GM12878 (cell line): ENCODE measurements around the gene IRS1. TPM values are rescaled to one million over a fixed set of nuclear protein-coding genes. Genes with fewer than 3 reads are reported as not detected.

Experiments used
- ATAC-seq: fragments of 200-7000 bp; cut with Tn5 transposase; 3 replicates; pipeline ENCODE4 v1.9.1; 2020; ENCODE audit warnings: mild to moderate bottlenecking, moderate library complexity
- BruUV-seq: library from RNA; stranded (reverse); fragments of 400-500 nt; replicated peaks from 2 replicates; lab custom pipeline; 2021; lab: Mats Ljungman, UMichigan
- CTCF ChIA-PET: fragments of 300-600 bp; sonication (Branson Sonifier 250); formaldehyde crosslinking; extraction: SDS; loops from one replicate; lab custom pipeline; 2021; ENCODE audit warnings: inconsistent platforms; lab: Yijun Ruan, JAX
- POLR2A ChIA-PET: fragments of 350-600 bp; formaldehyde crosslinking; extraction: SDS; loops from one replicate; lab custom pipeline; 2021; ENCODE audit warnings: inconsistent platforms; lab: Charles Lee
- RAD21 ChIA-PET: fragments of 300-600 bp; sonication (Branson Sonifier 250); formaldehyde crosslinking; loops from one replicate; lab custom pipeline; 2023; ENCODE audit warnings: antibody characterized with exemption; ENCODE audit not compliant: unreplicated experiment; lab: Charles Lee
- SMC1A ChIA-PET: fragments of 300-600 bp; sonication (Branson Sonifier 250); formaldehyde crosslinking; loops from one replicate; lab custom pipeline; 2023; ENCODE audit not compliant: unreplicated experiment, uncharacterized antibody; lab: Charles Lee
- DNase-seq: peaks from one replicate; pipeline ENCODE4 v3.0.0-alpha.2; 2011; ENCODE audit warnings: low read depth, low spot score
- FAIRE-seq: peaks from 3 replicates; lab custom pipeline; 2011; peaks lifted over from hg19 to GRCh38; lab: Jason Lieb, UNC
- H2AFZ ChIP-seq: 2 replicates; pipeline ENCODE4 v1.6.0; 2011; ENCODE audit warnings: low read depth, low read length, control low read depth; ENCODE audit not compliant: control insufficient read depth
- H3K27ac ChIP-seq: 2 replicates; pipeline ENCODE4 v1.5.1; 2011; ENCODE audit warnings: control low read depth; ENCODE audit not compliant: control insufficient read depth, insufficient read depth
- H3K27me3 ChIP-seq, 2 experiments: replicated peaks in 1 of 2; 2 replicates each; pipeline versions ENCODE4 v1.6.0 to v1.6.1; 2011; ENCODE audit warnings: low read length in 1 of 2; ENCODE audit not compliant: control insufficient read depth in 2 of 2, insufficient read depth in 2 of 2
- H3K36me3 ChIP-seq, 2 experiments: 2 replicates each; pipeline ENCODE4 v1.5.1; 2011; ENCODE audit warnings: low read length in 1 of 2; ENCODE audit not compliant: control insufficient read depth in 2 of 2, insufficient read depth in 2 of 2
- H3K4me1 ChIP-seq: 2 replicates; pipeline ENCODE4 v1.6.1; 2011; ENCODE audit warnings: mild to moderate bottlenecking, low read length, moderate library complexity, mixed read lengths; ENCODE audit not compliant: control insufficient read depth, insufficient read depth
- H3K4me2 ChIP-seq: 2 replicates; pipeline ENCODE4 v1.6.0; 2011; ENCODE audit warnings: control low read depth; ENCODE audit not compliant: control insufficient read depth, insufficient read depth
- H3K4me3 ChIP-seq: fragments of 200-600 bp; sonication (generic); 2 replicates; pipeline ENCODE4 v1.5.1; 2016
- H3K79me2 ChIP-seq: 2 replicates; pipeline ENCODE4 v1.6.0; 2011; ENCODE audit warnings: low read length; ENCODE audit not compliant: control insufficient read depth, insufficient read depth
- H3K9ac ChIP-seq: 2 replicates; pipeline ENCODE4 v1.8.0; 2011; ENCODE audit warnings: low read length, control low read depth, mixed read lengths; ENCODE audit not compliant: control insufficient read depth, insufficient read depth
- H3K9me3 ChIP-seq: replicated peaks from 3 replicates; pipeline ENCODE4 v1.5.1; 2011; ENCODE audit warnings: mild to moderate bottlenecking, low read length; ENCODE audit not compliant: control insufficient read depth, insufficient read depth
- H4K20me1 ChIP-seq: 2 replicates; pipeline ENCODE4 v1.6.0; 2011; ENCODE audit not compliant: control insufficient read depth, insufficient read depth
- EZH2 ChIP-seq: IDR thresholded peaks from 2 replicates; pipeline ENCODE4 v1.6.1; 2012; ENCODE audit warnings: low read depth, mild to moderate bottlenecking, control low read depth, inconsistent platforms, low read length, borderline replicate concordance; ENCODE audit not compliant: control insufficient read depth
- MTA2 ChIP-seq: fragments of 450-650 bp; IDR thresholded peaks from 2 replicates; pipeline ENCODE4 v1.6.1; 2016; ENCODE audit warnings: low read depth, mild to moderate bottlenecking, moderate library complexity
- NR2C1 ChIP-seq: fragments of 450-650 bp; IDR thresholded peaks from 2 replicates; pipeline ENCODE4 v1.6.1; 2017; ENCODE audit warnings: antibody characterized with exemption, mild to moderate bottlenecking, moderate library complexity
- RBBP5 ChIP-seq: fragments of 200-600 bp; sonication (generic); conservative IDR thresholded peaks from 2 replicates; pipeline ENCODE4 v1.6.1; 2016
- ZNF24 ChIP-seq: fragments of 450-650 bp; IDR thresholded peaks from 2 replicates; pipeline ENCODE4 v1.6.1; 2017; ENCODE audit warnings: antibody characterized with exemption, mild to moderate bottlenecking
- WGBS: methylation state at CpG from one replicate; pipeline ENCODE4 v1.1.6; 2016; ENCODE audit warnings: low lambda C conversion rate; ENCODE audit not compliant: insufficient replicate concordance, insufficient coverage; ENCODE audit errors: missing lambda C conversion rate; 5-methylcytosine and 5-hydroxymethylcytosine counted together
- in situ Hi-C: fragments of 300-500 bp; cut with MboI; formaldehyde crosslinking; loops from 9 replicates; pipeline ENCODE4 v1.14.3; 2018; ENCODE audit warnings: mixed read lengths
- intact Hi-C: fragments of 100-400 bp; cut with micrococcal nuclease; formaldehyde crosslinking; loops from one replicate; pipeline ENCODE4 v1.14.2; 2022; ENCODE audit not compliant: unreplicated experiment
- polyA plus RNA-seq, 11 experiments: library from polyadenylated mRNA; depleted of rRNA in 4 of 11; unstranded in 6 of 11; stranded (reverse) in 5 of 11; fragments of >200 nt; fragmentation: Nextera tagmentation in 4 of 11; fragmentation: Illumina TruSeq in 1 of 11; extraction: Ambion mirVana in 4 of 11; extraction: Trizol in 1 of 11; gene quantifications; 1 replicate in 1 of 11; 2 replicates in 10 of 11; pipeline versions ENCODE4 v1.2.1 to v1.2.3, GENCODE V29; 2011 to 2016; ENCODE audit warnings: inconsistent platforms in 2 of 11, missing spikeins in 2 of 11, low read depth in 1 of 11
- total RNA-seq, 4 experiments: library from RNA; depleted of rRNA in 3 of 4; stranded (reverse); fragments of >200 nt in 3 of 4; fragmentation: Illumina TruSeq in 1 of 4; extraction: Trizol in 1 of 4; gene quantifications; 2 replicates each; pipeline versions ENCODE4 v1.2.1 to v1.2.3, GENCODE V29; 2013 to 2021
- TF ChIP-seq, protein P1 (sequence below): fragments of 450-650 bp; IDR thresholded peaks from 2 replicates; pipeline ENCODE4 v1.6.1; 2016; ENCODE audit warnings: mild to moderate bottlenecking
- TF ChIP-seq, protein P2 (sequence below): IDR thresholded peaks from 2 replicates; pipeline ENCODE4 v1.6.1; 2011; ENCODE audit warnings: mild to moderate bottlenecking, low read depth, low read length, moderate library complexity; ENCODE audit not compliant: insufficient replicate concordance
- TF ChIP-seq, protein P3 (sequence below): IDR thresholded peaks from 2 replicates; pipeline ENCODE4 v1.6.1; 2011; ENCODE audit warnings: low read depth, mild to moderate bottlenecking, low read length, moderate library complexity, borderline replicate concordance; ENCODE audit errors: extremely low read depth
- TF ChIP-seq, protein P4 (sequence below): IDR thresholded peaks from 2 replicates; pipeline ENCODE4 v1.6.1; 2012; ENCODE audit warnings: low read depth, low read length, improper control_type of control experiment

The IRS1 gene
- total and polyA plus RNA-seq, 10 of the 15 experiments (the other 5 are each of a cell fraction or from before 2014, with no cell fraction given) = 0.03 to 1.7 (median 0.34) TPM

DNA sequence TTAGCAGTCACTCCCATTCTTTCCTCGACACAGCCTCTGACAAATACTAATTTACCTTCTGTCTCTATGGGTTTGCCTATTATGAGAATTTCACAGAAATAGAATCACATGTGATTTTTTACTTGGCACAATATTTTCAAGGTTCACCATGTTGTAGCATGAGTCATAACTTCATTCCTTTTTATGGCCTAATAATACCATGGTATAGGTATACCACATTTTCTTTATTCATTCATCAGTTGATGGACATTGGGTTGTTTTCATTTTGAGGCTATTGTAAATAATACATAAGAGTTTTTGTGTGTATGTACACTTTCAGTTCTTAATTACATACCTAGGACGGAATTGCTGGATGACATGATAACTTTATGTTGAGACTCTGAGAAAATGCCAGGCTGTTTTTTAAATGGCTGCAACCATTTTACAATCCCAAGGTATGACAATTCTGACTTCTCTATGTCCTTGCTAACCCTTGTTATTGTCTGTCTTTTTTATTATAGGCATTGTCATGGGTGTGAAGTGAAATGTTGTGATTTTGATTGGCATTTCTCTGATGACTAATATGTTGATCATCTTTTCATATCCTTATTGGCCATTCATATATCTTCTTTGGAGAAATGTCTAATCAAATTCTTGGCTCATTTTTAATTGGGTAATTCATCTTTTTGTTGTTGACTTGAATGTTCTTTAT lies 87.9 kb downstream of the IRS1 start:
- Histone ChIP-seq H2AFZ (no peak overlapping the region), H3K79me2 (no peaks in the 10 kb centered on the region), H3K36me3 (no peaks in the 10 kb centered on the region), H3K27me3 (no peaks in the 10 kb centered on the region), H3K4me2 (no peak overlapping the region), H3K27ac (no peak overlapping the region), H3K4me1 (no peaks in the 10 kb centered on the region), H3K9ac (no peak overlapping the region), H4K20me1 (no peaks in the 10 kb centered on the region), H3K9me3 (no peaks in the 10 kb centered on the region), H3K4me3 (no peak overlapping the region)
- CTCF ChIA-PET = no interaction called here
- DNase-seq (no peak), ATAC-seq (no peak), FAIRE-seq (no peak)
- in situ Hi-C loops (no loop called here), intact Hi-C loops (no loop called here)
- SMC1A ChIA-PET = interaction anchor here (1.0 kb wide), 1 partner anchor 61 kb away, joined by 4 read pairs; no protein-coding TSS in a partner anchor
- POLR2A ChIA-PET = no interaction called here
- RAD21 ChIA-PET = no interaction called here
- TF ChIP-seq NR2C1 (no peak), RBBP5 (no peak), MTA2 (no peak), EZH2 (no peak), ZNF24 (no peak)
- TF ChIP-seq, protein P1, sequence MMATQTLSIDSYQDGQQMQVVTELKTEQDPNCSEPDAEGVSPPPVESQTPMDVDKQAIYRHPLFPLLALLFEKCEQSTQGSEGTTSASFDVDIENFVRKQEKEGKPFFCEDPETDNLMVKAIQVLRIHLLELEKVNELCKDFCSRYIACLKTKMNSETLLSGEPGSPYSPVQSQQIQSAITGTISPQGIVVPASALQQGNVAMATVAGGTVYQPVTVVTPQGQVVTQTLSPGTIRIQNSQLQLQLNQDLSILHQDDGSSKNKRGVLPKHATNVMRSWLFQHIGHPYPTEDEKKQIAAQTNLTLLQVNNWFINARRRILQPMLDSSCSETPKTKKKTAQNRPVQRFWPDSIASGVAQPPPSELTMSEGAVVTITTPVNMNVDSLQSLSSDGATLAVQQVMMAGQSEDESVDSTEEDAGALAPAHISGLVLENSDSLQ = no peak
- TF ChIP-seq, protein P2, sequence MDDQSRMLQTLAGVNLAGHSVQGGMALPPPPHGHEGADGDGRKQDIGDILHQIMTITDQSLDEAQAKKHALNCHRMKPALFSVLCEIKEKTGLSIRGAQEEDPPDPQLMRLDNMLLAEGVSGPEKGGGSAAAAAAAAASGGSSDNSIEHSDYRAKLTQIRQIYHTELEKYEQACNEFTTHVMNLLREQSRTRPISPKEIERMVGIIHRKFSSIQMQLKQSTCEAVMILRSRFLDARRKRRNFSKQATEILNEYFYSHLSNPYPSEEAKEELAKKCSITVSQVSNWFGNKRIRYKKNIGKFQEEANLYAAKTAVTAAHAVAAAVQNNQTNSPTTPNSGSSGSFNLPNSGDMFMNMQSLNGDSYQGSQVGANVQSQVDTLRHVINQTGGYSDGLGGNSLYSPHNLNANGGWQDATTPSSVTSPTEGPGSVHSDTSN = no peak
- TF ChIP-seq, protein P3, sequence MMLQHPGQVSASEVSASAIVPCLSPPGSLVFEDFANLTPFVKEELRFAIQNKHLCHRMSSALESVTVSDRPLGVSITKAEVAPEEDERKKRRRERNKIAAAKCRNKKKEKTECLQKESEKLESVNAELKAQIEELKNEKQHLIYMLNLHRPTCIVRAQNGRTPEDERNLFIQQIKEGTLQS = no peak
- TF ChIP-seq, protein P4, sequence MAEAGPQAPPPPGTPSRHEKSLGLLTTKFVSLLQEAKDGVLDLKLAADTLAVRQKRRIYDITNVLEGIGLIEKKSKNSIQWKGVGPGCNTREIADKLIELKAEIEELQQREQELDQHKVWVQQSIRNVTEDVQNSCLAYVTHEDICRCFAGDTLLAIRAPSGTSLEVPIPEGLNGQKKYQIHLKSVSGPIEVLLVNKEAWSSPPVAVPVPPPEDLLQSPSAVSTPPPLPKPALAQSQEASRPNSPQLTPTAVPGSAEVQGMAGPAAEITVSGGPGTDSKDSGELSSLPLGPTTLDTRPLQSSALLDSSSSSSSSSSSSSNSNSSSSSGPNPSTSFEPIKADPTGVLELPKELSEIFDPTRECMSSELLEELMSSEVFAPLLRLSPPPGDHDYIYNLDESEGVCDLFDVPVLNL = no peak
- WGBS = 23% methylated on average over 2 of the region's 2 CpGs
- no TSS peak for BruUV-seq
